ENCODE data around the gene SND1. TPM values are rescaled to one million over a fixed set of nuclear protein-coding genes. Genes with fewer than 3 reads are reported as not detected.
A peak's percentile ranks its signal among the peaks of the same experiment; 100 is the strongest.

The SND1 gene
- total and polyA plus RNA-seq, 10 of the 15 experiments (the other 5 are each of a cell fraction or from before 2014, with no cell fraction given): 52.4 to 270 (median 146) TPM

GRCh38 chr7:128037880-128038619, 386.1 kb downstream of the SND1 start:
- no peak overlapping the region for H2AFZ ChIP-seq (ENCODE audit: control insufficient read depth, low read depth, low read length)
- H4K20me1 ChIP-seq (ENCODE audit: control insufficient read depth, insufficient read depth): peaks cover 31% of the 10 kb centered on the region
- DNase-seq (ENCODE audit: low read depth, low spot score) (no peak), FAIRE-seq (no peak), ATAC-seq (peak; percentile 30)
- H3K9ac ChIP-seq (ENCODE audit: control insufficient read depth, insufficient read depth, low read length): no peak overlapping the region
- in situ Hi-C loops (cut with MboI) (no loop called here), intact Hi-C loops (cut with micrococcal nuclease; ENCODE audit: unreplicated experiment) (loop anchor here (5.0 kb wide), 1 partner anchor 169 kb away; no protein-coding TSS in a partner anchor)
- 96% methylated on average over 8 of the region's 8 CpGs for WGBS (ENCODE audit: insufficient coverage, insufficient replicate concordance, low lambda C conversion rate, missing lambda C conversion rate)
- H3K79me2 ChIP-seq (ENCODE audit: control insufficient read depth, insufficient read depth, low read length): peaks cover 1% of the 10 kb centered on the region; the same call in 1 of the 2 replicates
- H3K27me3 ChIP-seq (replicated peaks in 1 of 2; ENCODE audit: control insufficient read depth in 2 of 2, insufficient read depth in 2 of 2, low read length in 1 of 2): no peaks in the 10 kb centered on the region
- ChIA-PET SMC1A (ENCODE audit: uncharacterized antibody, unreplicated experiment) (interaction anchor here (0.7 to 1.5 kb wide), 6 partner anchors 8 to 596 kb away, joined by 3 to 5 read pairs (median 3); no protein-coding TSS in a partner anchor), CTCF (interaction anchor here (0.7 to 1.5 kb wide), 7 partner anchors 9 to 389 kb away, joined by 3 to 4 read pairs (median 3); no protein-coding TSS in a partner anchor), RAD21 (ENCODE audit: unreplicated experiment) (interaction anchor here (1.0 kb wide), 2 partner anchors 38 to 330 kb away, joined by 3 to 4 read pairs; no protein-coding TSS in a partner anchor), POLR2A (no interaction called here)
- H3K4me3 ChIP-seq: no peak overlapping the region
- peaks cover 45% of the 10 kb centered on the region for H3K4me1 ChIP-seq (ENCODE audit: control insufficient read depth, insufficient read depth, low read length)
- peaks cover 4 to 7% of the 10 kb centered on the region in 2 experiments; a peak in 3 of 4 replicates for H3K36me3 ChIP-seq (ENCODE audit: control insufficient read depth in 2 of 2, insufficient read depth in 2 of 2, low read length in 1 of 2)
- H3K9me3 ChIP-seq (replicated peaks; ENCODE audit: control insufficient read depth, insufficient read depth, low read length): no peaks in the 10 kb centered on the region
- peak overlapping the region; percentile 39; the same call in 1 of the 2 replicates for H3K4me2 ChIP-seq (ENCODE audit: control insufficient read depth, insufficient read depth)
- no peak overlapping the region for H3K27ac ChIP-seq (ENCODE audit: control insufficient read depth, insufficient read depth)
- no TSS peak for BruUV-seq (replicated peaks)
- TF ChIP-seq MXI1 (IDR thresholded peaks at IDR 0.05; ENCODE audit: low read depth, low read length): no peak
- TF ChIP-seq REST (IDR thresholded peaks at IDR 0.05; ENCODE audit: low read depth, low read length): no peak
- no peak for TF ChIP-seq YBX1 (IDR thresholded peaks at IDR 0.05)
- no peak for TF ChIP-seq NFIC (IDR thresholded peaks at IDR 0.05; ENCODE audit: low read depth, low read length)
- TF ChIP-seq PAX8 (IDR thresholded peaks at IDR 0.05): no peak
- no peak for TF ChIP-seq YY1 (IDR thresholded peaks at IDR 0.05; ENCODE audit: low read depth, low read length)
- TF ChIP-seq TAF1 (IDR thresholded peaks at IDR 0.05; ENCODE audit: borderline replicate concordance, low read depth, low read length): no peak
- TF ChIP-seq ZSCAN29 (IDR thresholded peaks at IDR 0.05): no peak
- no peak for TF ChIP-seq STAT3 (IDR thresholded peaks at IDR 0.05; ENCODE audit: low read depth, low read length)
- TF ChIP-seq E2F4 (IDR thresholded peaks at IDR 0.05; ENCODE audit: low read depth, low read length): no peak
- TF ChIP-seq FOXK2 (IDR thresholded peaks at IDR 0.05): no peak
- no peak for TF ChIP-seq JUNB (IDR thresholded peaks at IDR 0.05)
- no peak for TF ChIP-seq MTA2 (IDR thresholded peaks at IDR 0.05; ENCODE audit: low read depth)
- no peak for TF ChIP-seq RB1 (IDR thresholded peaks at IDR 0.05; ENCODE audit: borderline replicate concordance)
- no peak for TF ChIP-seq NFXL1 (IDR thresholded peaks at IDR 0.05; ENCODE audit: borderline replicate concordance)
- TF ChIP-seq CBFB (IDR thresholded peaks at IDR 0.05; ENCODE audit: low read depth): no peak
- TF ChIP-seq KLF5 (IDR thresholded peaks at IDR 0.05; ENCODE audit: partially characterized antibody): no peak
- TF ChIP-seq MEF2B (IDR thresholded peaks at IDR 0.05; ENCODE audit: partially characterized antibody, poor library complexity, severe bottlenecking): no peak

All from GM12878 (cell line).